Neural progenitor cell (in vitro differentiated cells): Measurements from ENCODE around the gene VCAN. TPM values are rescaled to one million over a fixed set of nuclear protein-coding genes. Genes with fewer than 3 reads are reported as not detected.
A peak's percentile ranks its signal among the peaks of the same experiment; 100 is the strongest.

Experiments
- DNase-seq: peaks from one replicate; pipeline ENCODE4 v3.0.0-alpha.2; 2016; ENCODE audit warnings: low spot score
- H2AFZ ChIP-seq: fragments of 200-600 bp; sonication (generic); replicated peaks from 2 replicates; pipeline ENCODE4 v1.6.1; 2016; ENCODE audit warnings: antibody characterized with exemption
- H3F3A ChIP-seq: fragments of 200-600 bp; sonication (generic); 2 replicates; pipeline ENCODE4 v1.6.1; 2016; ENCODE audit warnings: antibody characterized with exemption, low read depth
- H3K27ac ChIP-seq: fragments of 200-600 bp; sonication (generic); 2 replicates; pipeline ENCODE4 v1.5.1; 2016; ENCODE audit warnings: mild to moderate bottlenecking
- H3K27me3 ChIP-seq: fragments of 200-600 bp; sonication (generic); 2 replicates; pipeline ENCODE4 v1.6.1; 2016; ENCODE audit warnings: mild to moderate bottlenecking, moderate library complexity
- H3K36me3 ChIP-seq: fragments of 200-600 bp; sonication (generic); 2 replicates; pipeline ENCODE4 v1.5.1; 2016
- H3K4me1 ChIP-seq: fragments of 200-600 bp; sonication (generic); 2 replicates; pipeline ENCODE4 v1.6.1; 2016; ENCODE audit warnings: mixed run types
- H3K4me2 ChIP-seq: fragments of 200-600 bp; sonication (generic); 2 replicates; pipeline ENCODE4 v1.6.1; 2016
- H3K4me3 ChIP-seq: fragments of 200-600 bp; sonication (generic); 2 replicates; pipeline ENCODE4 v1.5.1; 2016
- H3K79me2 ChIP-seq: fragments of 200-600 bp; sonication (generic); 2 replicates; pipeline ENCODE4 v1.6.1; 2016; ENCODE audit warnings: low read depth
- H3K9ac ChIP-seq: fragments of 200-600 bp; sonication (generic); 2 replicates; pipeline ENCODE4 v1.6.1; 2016
- H3K9me3 ChIP-seq: fragments of 200-600 bp; sonication (generic); 2 replicates; pipeline ENCODE4 v1.5.1; 2016; ENCODE audit warnings: low read depth
- H4K20me1 ChIP-seq: fragments of 200-600 bp; sonication (generic); 2 replicates; pipeline ENCODE4 v1.6.1; 2016; ENCODE audit warnings: low read depth
- H3K27ac Mint-ChIP-seq: 3 replicates; pipeline ENCODE4 v1.8.0; 2021; ENCODE audit warnings: mixed read lengths
- H3K27me3 Mint-ChIP-seq: 2 replicates; pipeline ENCODE4 v1.8.0; 2022; ENCODE audit warnings: low read depth, mild to moderate bottlenecking, inconsistent platforms, moderate library complexity, mixed read lengths; ENCODE audit not compliant: insufficient read depth
- H3K36me3 Mint-ChIP-seq: 3 replicates; pipeline ENCODE4 v1.8.0; 2021; ENCODE audit warnings: mixed read lengths
- H3K4me1 Mint-ChIP-seq: 3 replicates; pipeline ENCODE4 v1.8.0; 2021; ENCODE audit warnings: mixed read lengths
- H3K4me3 Mint-ChIP-seq: 3 replicates; pipeline ENCODE4 v1.8.0; 2021; ENCODE audit warnings: mild to moderate bottlenecking, moderate library complexity, mixed read lengths
- H3K9me3 Mint-ChIP-seq: 3 replicates; pipeline ENCODE4 v1.8.0; 2020; ENCODE audit warnings: mixed read lengths
- CTCF ChIP-seq: fragments of 200-600 bp; sonication (generic); IDR thresholded peaks from 2 replicates; pipeline ENCODE4 v1.5.1; 2017; ENCODE audit warnings: antibody characterized with exemption, mild to moderate bottlenecking
- EZH2 ChIP-seq: fragments of 200-600 bp; sonication (generic); IDR thresholded peaks from 2 replicates; pipeline ENCODE4 v1.6.1; 2017; ENCODE audit warnings: antibody characterized with exemption, mild to moderate bottlenecking, moderate library complexity
- EZH2phosphoT487 ChIP-seq: fragments of 200-600 bp; sonication (generic); IDR thresholded peaks from 2 replicates; pipeline ENCODE4 v1.6.1; 2017; ENCODE audit warnings: antibody characterized with exemption
- total RNA-seq: library from RNA; depleted of rRNA; stranded (reverse); fragments of >200 nt; gene quantifications from 2 replicates; pipeline ENCODE4 v1.2.3, GENCODE V29; 2015; ENCODE audit warnings: low replicate concordance

Gene VCAN
- total RNA-seq, 1 donor from 2014 or later, result 101 TPM

GRCh38 chr5:83485842-83486241 lies 14.3 kb downstream of the VCAN start:
- Histone ChIP-seq H3K9me3 (no peaks in the 10 kb centered on the region), H3K4me1 (peaks cover 27% of the 10 kb centered on the region), H4K20me1 (no peaks in the 10 kb centered on the region), H3K79me2 (peaks cover 26% of the 10 kb centered on the region), H3K27me3 (no peaks in the 10 kb centered on the region), H3K27ac (no peak overlapping the region), H3K4me2 (no peak overlapping the region), H3K36me3 (peaks cover 13% of the 10 kb centered on the region), H3K4me3 (no peak overlapping the region), H3K9ac (no peak overlapping the region), H2AFZ (no peak overlapping the region), H3F3A (peaks cover 6% of the 10 kb centered on the region)
- H3K27me3 Mint-ChIP-seq, result peaks cover 2% of the 10 kb centered on the region
- TF ChIP-seq EZH2phosphoT487, result no peak
- no peak for TF ChIP-seq EZH2
- TF ChIP-seq CTCF, result no peak
- H3K27ac Mint-ChIP-seq, result no peak overlapping the region
- H3K36me3 Mint-ChIP-seq, result peaks cover 61% of the 10 kb centered on the region
- H3K9me3 Mint-ChIP-seq, result peaks cover 4% of the 10 kb centered on the region
- H3K4me1 Mint-ChIP-seq, result peaks cover 10% of the 10 kb centered on the region
- DNase-seq, result no peak
- H3K4me3 Mint-ChIP-seq, result no peak overlapping the region

GRCh38 chr5:83487155-83487554 lies 15.6 kb downstream of the VCAN start:
- H3K79me2 ChIP-seq, result peaks cover 16% of the 10 kb centered on the region
- no peak overlapping the region for H3K4me3 ChIP-seq

GRCh38 chr5:83488271-83488670 lies 16.7 kb downstream of the VCAN start:
- H3K4me2 ChIP-seq, result peak overlapping the region; percentile 23

More at GRCh38 chr5:83487155-83487554, 15.6 kb downstream of the VCAN start:
- Histone ChIP-seq H4K20me1 (no peaks in the 10 kb centered on the region), H3F3A (peaks cover 6% of the 10 kb centered on the region), H2AFZ (no peak overlapping the region), H3K27me3 (no peaks in the 10 kb centered on the region), H3K36me3 (peaks cover 14% of the 10 kb centered on the region), H3K9ac (no peak overlapping the region), H3K27ac (no peak overlapping the region), H3K9me3 (no peaks in the 10 kb centered on the region), H3K4me2 (no peak overlapping the region), H3K4me1 (peaks cover 40% of the 10 kb centered on the region)
- peaks cover 21% of the 10 kb centered on the region for H3K4me1 Mint-ChIP-seq
- H3K27ac Mint-ChIP-seq, result no peak overlapping the region
- TF ChIP-seq EZH2, result no peak
- TF ChIP-seq CTCF, result no peak
- TF ChIP-seq EZH2phosphoT487, result no peak
- H3K4me3 Mint-ChIP-seq, result no peak overlapping the region
- H3K9me3 Mint-ChIP-seq, result peaks cover 4% of the 10 kb centered on the region
- DNase-seq, result no peak
- peaks cover 2% of the 10 kb centered on the region for H3K27me3 Mint-ChIP-seq
- H3K36me3 Mint-ChIP-seq, result peaks cover 64% of the 10 kb centered on the region

More at GRCh38 chr5:83488271-83488670, 16.7 kb downstream of the VCAN start:
- DNase-seq, result peak; percentile 50
- Mint-ChIP-seq H3K36me3 (peaks cover 64% of the 10 kb centered on the region), H3K4me1 (peaks cover 25% of the 10 kb centered on the region), H3K27me3 (peaks cover 2% of the 10 kb centered on the region), H3K9me3 (peaks cover 4% of the 10 kb centered on the region), H3K27ac (no peak overlapping the region), H3K4me3 (no peak overlapping the region)
- Histone ChIP-seq H3K27ac (peak overlapping the region; percentile 69), H3K4me3 (no peak overlapping the region), H3K4me1 (peaks cover 45% of the 10 kb centered on the region), H3K9me3 (no peaks in the 10 kb centered on the region), H3F3A (peaks cover 6% of the 10 kb centered on the region), H3K36me3 (peaks cover 14% of the 10 kb centered on the region), H3K79me2 (peaks cover 16% of the 10 kb centered on the region), H3K27me3 (no peaks in the 10 kb centered on the region), H4K20me1 (no peaks in the 10 kb centered on the region), H2AFZ (no peak overlapping the region), H3K9ac (no peak overlapping the region)
- TF ChIP-seq CTCF (no peak), EZH2phosphoT487 (no peak), EZH2 (no peak)
